Neutrophil (primary cell): ENCODE measurements around the gene KCNQ2.

Experiments
- H3K27ac ChIP-seq: fragments of 200-600 bp; sonication (generic); 2 replicates; pipeline ENCODE4 v1.5.1; 2016; ENCODE audit warnings: mild to moderate bottlenecking, moderate library complexity
- H3K27me3 ChIP-seq: fragments of 200-600 bp; sonication (generic); 2 replicates; pipeline ENCODE4 v1.6.0; 2016; ENCODE audit warnings: mild to moderate bottlenecking
- H3K36me3 ChIP-seq: fragments of 200-600 bp; sonication (generic); 2 replicates; pipeline ENCODE4 v1.5.1; 2017
- H3K4me1 ChIP-seq, 2 experiments: fragments of 200-600 bp in 1 of 2; sonication (generic) in 1 of 2; 1 replicate in 1 of 2; 2 replicates in 1 of 2; pipeline versions ENCODE4 v1.5.1 to v1.6.1; 2013 to 2016; ENCODE audit warnings: low read depth in 1 of 2, low read length in 1 of 2, mild to moderate bottlenecking in 1 of 2, moderate library complexity in 1 of 2; ENCODE audit not compliant: control insufficient read depth in 1 of 2, insufficient read depth in 1 of 2
- H3K4me3 ChIP-seq, 2 experiments: fragments of 200-600 bp in 1 of 2; sonication (generic) in 1 of 2; 1 replicate in 1 of 2; 2 replicates in 1 of 2; pipeline ENCODE4 v1.5.1; 2013 to 2016; ENCODE audit warnings: low read depth in 1 of 2, low read length in 1 of 2, mild to moderate bottlenecking in 1 of 2, moderate library complexity in 1 of 2
- H3K9me3 ChIP-seq: fragments of 200-600 bp; sonication (generic); 2 replicates; pipeline ENCODE4 v1.5.1; 2016
- TF ChIP-seq, protein P1 (sequence below): fragments of 200-600 bp; sonication (generic); IDR thresholded peaks from 2 replicates; pipeline ENCODE4 v1.5.1; 2016; ENCODE audit warnings: antibody characterized with exemption

KCNQ2 gene

DNA sequence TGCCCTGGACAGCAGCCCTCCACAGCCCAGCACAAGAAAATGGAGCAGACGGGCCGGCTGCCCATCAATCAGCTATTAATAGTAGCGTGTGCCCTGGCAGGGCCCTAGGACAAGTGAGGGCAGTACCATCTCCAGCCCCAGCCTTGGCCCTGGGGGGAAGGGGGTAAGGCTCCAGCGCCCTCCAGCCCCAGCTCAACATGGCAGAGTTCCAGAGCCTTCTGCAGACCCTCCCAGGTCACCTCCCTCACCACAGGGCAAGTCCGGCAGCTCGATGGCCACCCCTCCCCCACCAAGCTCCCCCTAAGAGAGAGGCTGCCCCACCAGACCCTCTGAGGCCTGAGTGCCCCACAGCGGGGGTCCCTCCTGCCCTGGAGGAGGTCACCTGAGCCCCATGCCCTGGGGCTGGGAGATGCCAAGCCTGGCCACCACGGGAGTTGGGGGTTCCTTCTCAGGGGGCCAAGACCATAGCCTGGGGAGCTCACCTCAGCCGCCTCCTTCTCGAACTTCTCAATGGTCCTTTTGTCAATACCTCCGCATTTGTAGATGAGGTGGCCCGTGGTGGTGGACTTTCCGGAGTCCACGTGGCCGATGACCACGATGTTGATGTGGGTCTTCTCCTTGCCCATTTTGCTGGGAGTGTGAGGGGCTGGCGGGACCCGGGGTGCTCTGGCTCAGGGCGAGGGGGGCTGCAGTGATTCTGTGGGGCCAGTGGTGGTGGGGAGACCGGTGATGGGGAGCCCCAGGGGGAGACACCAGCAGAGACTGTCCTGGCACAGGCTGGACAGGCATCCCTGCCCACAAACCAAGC is 24.9 kb upstream of the KCNQ2 start:
- no peak overlapping the region for H3K4me3 ChIP-seq
- H3K27ac ChIP-seq = no peak overlapping the region
- TF ChIP-seq, protein P1, sequence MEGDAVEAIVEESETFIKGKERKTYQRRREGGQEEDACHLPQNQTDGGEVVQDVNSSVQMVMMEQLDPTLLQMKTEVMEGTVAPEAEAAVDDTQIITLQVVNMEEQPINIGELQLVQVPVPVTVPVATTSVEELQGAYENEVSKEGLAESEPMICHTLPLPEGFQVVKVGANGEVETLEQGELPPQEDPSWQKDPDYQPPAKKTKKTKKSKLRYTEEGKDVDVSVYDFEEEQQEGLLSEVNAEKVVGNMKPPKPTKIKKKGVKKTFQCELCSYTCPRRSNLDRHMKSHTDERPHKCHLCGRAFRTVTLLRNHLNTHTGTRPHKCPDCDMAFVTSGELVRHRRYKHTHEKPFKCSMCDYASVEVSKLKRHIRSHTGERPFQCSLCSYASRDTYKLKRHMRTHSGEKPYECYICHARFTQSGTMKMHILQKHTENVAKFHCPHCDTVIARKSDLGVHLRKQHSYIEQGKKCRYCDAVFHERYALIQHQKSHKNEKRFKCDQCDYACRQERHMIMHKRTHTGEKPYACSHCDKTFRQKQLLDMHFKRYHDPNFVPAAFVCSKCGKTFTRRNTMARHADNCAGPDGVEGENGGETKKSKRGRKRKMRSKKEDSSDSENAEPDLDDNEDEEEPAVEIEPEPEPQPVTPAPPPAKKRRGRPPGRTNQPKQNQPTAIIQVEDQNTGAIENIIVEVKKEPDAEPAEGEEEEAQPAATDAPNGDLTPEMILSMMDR = no peak
- H3K36me3 ChIP-seq = no peaks in the 10 kb centered on the region
- peaks cover 88% of the 10 kb centered on the region for H3K27me3 ChIP-seq
- no peaks in the 10 kb centered on the region for H3K9me3 ChIP-seq
- H3K4me1 ChIP-seq = peaks cover 4 to 9% of the 10 kb centered on the region in 2 experiments

DNA sequence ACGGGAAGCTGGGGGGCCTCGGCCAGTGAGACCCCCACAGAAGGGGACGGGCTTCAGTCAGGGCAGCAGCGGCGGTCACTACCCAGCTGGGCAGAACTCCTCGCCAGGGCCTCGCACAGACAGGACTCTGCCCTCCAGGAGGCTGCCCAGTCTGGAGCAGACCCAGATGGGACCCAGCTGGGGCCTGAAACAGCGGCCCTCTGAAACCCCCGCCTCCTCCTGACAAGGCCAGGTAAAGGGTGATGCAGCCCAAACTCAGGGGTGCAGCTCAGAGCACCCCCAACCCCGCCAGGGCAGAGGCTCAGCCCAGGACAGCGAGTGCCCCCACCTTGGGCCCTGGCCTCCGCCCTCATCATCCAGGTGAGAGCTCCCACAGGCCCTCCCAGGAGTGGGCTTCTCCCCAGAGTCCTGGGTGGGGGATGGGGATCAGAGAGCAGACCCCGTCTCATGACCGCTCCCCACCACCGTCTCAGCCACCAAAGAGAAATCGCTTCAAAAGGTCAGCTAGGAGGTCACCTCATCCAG is 24.2 kb upstream of the KCNQ2 start:
- Histone ChIP-seq H3K4me1 (peaks cover 4 to 9% of the 10 kb centered on the region in 2 experiments), H3K9me3 (no peaks in the 10 kb centered on the region), H3K4me3 (peak overlapping the region; percentile 32 to 42), H3K27ac (no peak overlapping the region), H3K36me3 (no peaks in the 10 kb centered on the region), H3K27me3 (peaks cover 81% of the 10 kb centered on the region)
- TF ChIP-seq, protein P1 = no peak

DNA sequence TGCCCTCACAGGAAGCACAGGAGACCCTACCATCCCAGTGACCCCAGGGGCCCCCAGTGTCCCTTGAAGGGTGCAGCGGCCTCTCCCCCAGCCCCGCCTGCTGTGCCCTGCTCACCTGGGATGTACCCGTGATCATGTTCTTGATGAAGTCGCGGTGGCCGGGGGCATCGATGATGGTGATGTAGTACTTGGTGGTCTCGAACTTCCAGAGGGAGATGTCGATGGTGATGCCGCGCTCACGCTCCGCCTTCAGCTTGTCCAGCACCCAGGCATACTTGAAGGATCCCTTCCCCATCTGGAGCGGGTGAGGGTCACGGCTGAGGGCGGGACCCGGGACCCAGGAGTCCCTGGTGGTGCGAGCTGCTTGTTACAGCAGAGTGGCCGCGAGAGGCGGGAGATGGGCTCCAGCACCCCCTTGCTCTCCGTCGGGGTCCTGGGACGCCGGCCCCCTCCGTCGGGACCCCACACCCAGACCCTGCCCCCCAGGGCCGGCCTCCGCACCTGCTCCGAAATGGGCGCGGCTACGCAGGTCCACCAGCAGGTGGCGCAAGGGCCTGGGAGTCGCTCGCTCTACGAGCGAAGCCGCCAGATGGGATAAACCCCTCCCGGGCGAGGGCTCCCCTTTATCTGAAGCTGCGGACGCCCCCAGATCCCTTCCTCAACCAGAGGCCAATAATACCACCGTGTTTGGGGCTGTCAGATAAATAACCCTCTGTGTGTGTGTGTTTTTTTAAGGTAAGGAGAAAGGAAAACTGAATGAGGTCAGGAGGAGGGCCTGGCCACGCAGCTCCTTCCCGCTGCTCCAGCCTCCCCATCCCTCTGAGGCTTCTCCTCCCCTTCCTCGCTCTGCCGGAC is 23.5 kb upstream of the KCNQ2 start:
- TF ChIP-seq, protein P1 = peak; percentile 83
- peaks cover 4 to 9% of the 10 kb centered on the region in 2 experiments for H3K4me1 ChIP-seq
- H3K4me3 ChIP-seq = peak overlapping the region; percentile 32 to 42
- no peaks in the 10 kb centered on the region for H3K36me3 ChIP-seq
- no peaks in the 10 kb centered on the region for H3K9me3 ChIP-seq
- H3K27me3 ChIP-seq = peaks cover 81% of the 10 kb centered on the region
- H3K27ac ChIP-seq = no peak overlapping the region

DNA sequence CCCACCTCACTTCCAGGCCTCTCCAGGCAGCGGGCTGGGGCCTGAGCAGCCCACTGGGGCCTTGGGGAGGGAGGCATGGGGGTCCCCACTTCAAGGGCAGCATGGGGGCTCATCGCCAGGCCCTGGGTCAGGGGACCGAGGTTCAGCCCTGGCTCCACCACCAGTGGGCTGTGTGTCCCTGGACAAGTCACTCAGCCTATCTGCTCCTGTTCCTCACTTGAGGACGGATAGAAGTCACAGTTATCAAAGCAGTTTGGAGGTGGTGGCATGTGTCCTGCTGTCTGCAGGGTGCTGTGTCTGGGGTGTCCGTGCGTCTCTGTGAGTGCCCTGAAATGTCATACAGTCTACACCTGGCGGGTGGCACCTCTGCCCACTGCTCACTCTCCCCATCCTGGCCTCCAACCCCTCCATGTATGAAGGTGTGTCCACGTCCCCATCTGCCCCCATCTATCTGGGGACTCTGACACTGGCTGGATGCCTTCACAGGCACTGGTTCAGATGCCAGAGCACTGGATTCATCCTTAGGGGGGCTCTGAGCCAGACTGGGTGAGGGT is 22.8 kb upstream of the KCNQ2 start:
- peaks cover 81% of the 10 kb centered on the region for H3K27me3 ChIP-seq
- H3K27ac ChIP-seq = no peak overlapping the region
- TF ChIP-seq, protein P1 = no peak
- no peak overlapping the region for H3K4me3 ChIP-seq
- H3K4me1 ChIP-seq = peaks cover 4 to 9% of the 10 kb centered on the region in 2 experiments
- no peaks in the 10 kb centered on the region for H3K9me3 ChIP-seq
- H3K36me3 ChIP-seq = no peaks in the 10 kb centered on the region

DNA sequence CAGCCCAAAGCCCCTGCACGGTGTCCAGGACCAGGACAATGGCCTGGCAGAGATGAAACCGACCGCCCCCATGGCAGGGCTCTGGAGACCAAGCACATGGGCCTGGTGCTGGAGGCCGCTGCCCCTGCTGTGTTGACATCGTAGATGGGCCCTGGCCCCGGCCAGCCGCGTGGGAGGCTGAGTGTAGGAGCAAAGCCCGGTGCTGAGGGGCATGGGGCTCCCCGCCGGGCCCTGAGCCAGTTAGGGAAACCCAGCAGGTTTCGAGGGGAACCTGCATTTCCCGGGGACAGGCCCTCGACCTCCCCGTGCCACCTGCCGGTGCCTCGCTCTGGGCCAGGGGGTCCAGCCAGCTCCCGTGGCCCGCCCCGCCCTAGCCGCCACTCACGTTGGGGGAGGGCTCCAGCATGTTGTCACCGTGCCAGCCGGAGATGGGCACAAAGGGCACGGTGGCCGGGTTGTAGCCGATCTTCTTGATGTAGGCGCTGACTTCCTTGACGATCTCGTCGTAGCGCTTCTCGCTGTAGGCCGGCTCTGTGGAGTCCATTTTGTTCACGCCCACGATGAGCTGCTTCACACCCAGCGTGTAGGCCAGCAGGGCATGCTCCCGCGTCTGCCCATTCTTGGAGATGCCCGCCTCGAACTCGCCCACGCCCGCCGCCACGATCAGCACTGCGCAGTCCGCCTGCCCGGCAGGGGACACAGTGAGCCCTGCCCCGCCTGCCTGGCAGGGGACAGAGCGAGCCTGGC is 22.1 kb upstream of the KCNQ2 start:
- TF ChIP-seq, protein P1 = no peak

More for the DNA sequence above, 22.1 kb upstream of the KCNQ2 start:
- no peak overlapping the region for H3K4me3 ChIP-seq
- peaks cover 81% of the 10 kb centered on the region for H3K27me3 ChIP-seq
- peaks cover 4 to 9% of the 10 kb centered on the region in 2 experiments for H3K4me1 ChIP-seq
- no peaks in the 10 kb centered on the region for H3K36me3 ChIP-seq
- no peak overlapping the region for H3K27ac ChIP-seq
- H3K9me3 ChIP-seq = no peaks in the 10 kb centered on the region
